Natural killer cell (primary cell): ENCODE data around the gene TMEM184C. TPM values are rescaled to one million over a fixed set of nuclear protein-coding genes. Genes with fewer than 3 reads are reported as not detected.

Experiments used
- ATAC-seq, 3 donors: fragments of 150-1000 bp in 2 of 3; fragments of 200-7000 bp in 1 of 3; cut with Tn5 transposase; 1 replicate in 1 of 3; 2 replicates in 2 of 3; pipeline ENCODE4 v1.10.0; 2021; ENCODE audit warnings: mild to moderate bottlenecking in 2 of 3, moderate library complexity in 2 of 3
- DNase-seq, 2 donors: peaks; one replicate each; pipeline versions ENCODE4 v3.0.0 to v3.0.0-alpha.2; 2013 to 2021; ENCODE audit warnings: mixed read lengths in 1 of 2
- H3K27ac ChIP-seq: one replicate; pipeline ENCODE4 v1.5.1; 2013; ENCODE audit warnings: mild to moderate bottlenecking, low read length
- H3K27me3 ChIP-seq: one replicate; pipeline ENCODE4 v1.6.1; 2013; ENCODE audit warnings: low read length; ENCODE audit not compliant: control insufficient read depth, insufficient read depth
- H3K36me3 ChIP-seq: one replicate; pipeline ENCODE4 v1.6.1; 2013; ENCODE audit warnings: low read length; ENCODE audit not compliant: control insufficient read depth, insufficient read depth
- H3K4me1 ChIP-seq: one replicate; pipeline ENCODE4 v1.6.1; 2013; ENCODE audit warnings: low read length; ENCODE audit not compliant: control insufficient read depth, insufficient read depth
- H3K4me3 ChIP-seq: one replicate; pipeline ENCODE4 v1.5.1; 2013; ENCODE audit warnings: low read length
- H3K9me3 ChIP-seq: one replicate; pipeline ENCODE4 v1.6.1; 2013; ENCODE audit warnings: low read length; ENCODE audit not compliant: control insufficient read depth, insufficient read depth
- H3K27ac Mint-ChIP-seq, 2 donors: one replicate each; pipeline ENCODE4 v1.8.0; 2022; ENCODE audit warnings: mild to moderate bottlenecking in 2 of 2, mixed read lengths in 2 of 2, moderate library complexity in 1 of 2
- H3K27me3 Mint-ChIP-seq, 2 donors: one replicate each; pipeline ENCODE4 v1.8.0; 2022; ENCODE audit warnings: low read depth in 2 of 2, mixed read lengths in 2 of 2
- H3K36me3 Mint-ChIP-seq: one replicate; pipeline ENCODE4 v1.8.0; 2022; ENCODE audit warnings: mixed read lengths
- H3K4me1 Mint-ChIP-seq, 2 donors: one replicate each; pipeline ENCODE4 v1.8.0; 2022; ENCODE audit warnings: mixed read lengths in 2 of 2
- H3K4me3 Mint-ChIP-seq: one replicate; pipeline ENCODE4 v1.8.0; 2022; ENCODE audit warnings: mild to moderate bottlenecking, moderate library complexity, mixed read lengths
- H3K9me3 Mint-ChIP-seq, 2 donors: one replicate each; pipeline ENCODE4 v1.8.0; 2022; ENCODE audit warnings: mixed read lengths in 2 of 2
- CTCF ChIP-seq: fragments of 200-600 bp; IDR thresholded peaks from one replicate; pipeline ENCODE4 v1.8.0; 2022; ENCODE audit warnings: antibody characterized with exemption
- WGBS: methylation state at CpG from one replicate; pipeline ENCODE4 v1.1.7; 2013; ENCODE audit warnings: missing lambda C conversion rate; ENCODE audit not compliant: insufficient coverage; 5-methylcytosine and 5-hydroxymethylcytosine counted together
- intact Hi-C: fragments of 100-400 bp; cut with micrococcal nuclease; formaldehyde crosslinking; loops from one replicate; pipeline ENCODE4 v1.14.2; 2022
- total RNA-seq, 4 donors: library from RNA; stranded (reverse); fragments of 120-200 nt in 1 of 4; gene quantifications; one replicate each; pipeline versions ENCODE4 v1.2.3 to v1.2.4, GENCODE V29; 2013 to 2022

Gene TMEM184C
- total RNA-seq, 3 donors from 2014 or later (not counting 1 experiment from before 2014, with no cell fraction given), result 14.4 to 15.5 (median 15.1) TPM

GRCh38 chr4:147599769-147600168 is 17.4 kb upstream of the TMEM184C start:
- Histone ChIP-seq H3K4me1 (no peaks in the 10 kb centered on the region), H3K27ac (no peak overlapping the region), H3K9me3 (no peaks in the 10 kb centered on the region), H3K4me3 (no peak overlapping the region), H3K36me3 (no peaks in the 10 kb centered on the region), H3K27me3 (no peaks in the 10 kb centered on the region)
- ATAC-seq (no peak), DNase-seq (no peak)
- H3K36me3 Mint-ChIP-seq, result no peaks in the 10 kb centered on the region
- H3K4me3 Mint-ChIP-seq, result no peak overlapping the region
- H3K9me3 Mint-ChIP-seq, result no peaks in the 10 kb centered on the region
- no peaks in the 10 kb centered on the region for H3K4me1 Mint-ChIP-seq
- no peak overlapping the region for H3K27ac Mint-ChIP-seq
- peaks cover 0 to 11% of the 10 kb centered on the region in 2 donors for H3K27me3 Mint-ChIP-seq
- intact Hi-C loops, result no loop called here
- TF ChIP-seq CTCF, result no peak
- WGBS, result 77% methylated on average over 3 of the region's 3 CpGs

GRCh38 chr4:147605499-147605898 is 11.7 kb upstream of the TMEM184C start:
- Mint-ChIP-seq H3K27me3 (peaks cover 6 to 14% of the 10 kb centered on the region in 2 donors), H3K4me3 (no peak overlapping the region), H3K4me1 (no peaks in the 10 kb centered on the region), H3K27ac (no peak overlapping the region), H3K9me3 (no peaks in the 10 kb centered on the region), H3K36me3 (no peaks in the 10 kb centered on the region)
- no peaks in the 10 kb centered on the region for H3K27me3 ChIP-seq
- no peaks in the 10 kb centered on the region for H3K9me3 ChIP-seq
- no peak for TF ChIP-seq CTCF
- intact Hi-C loops, result no loop called here
- H3K36me3 ChIP-seq, result no peaks in the 10 kb centered on the region
- no peaks in the 10 kb centered on the region for H3K4me1 ChIP-seq
- no peak for DNase-seq
- ATAC-seq, result no peak
- no peak overlapping the region for H3K27ac ChIP-seq
- H3K4me3 ChIP-seq, result no peak overlapping the region

GRCh38 chr4:147607471-147607870 is 9.7 kb upstream of the TMEM184C start:
- peaks cover 2% of the 10 kb centered on the region for H3K27me3 ChIP-seq
- Mint-ChIP-seq H3K9me3 (no peaks in the 10 kb centered on the region), H3K27me3 (peaks cover 20 to 22% of the 10 kb centered on the region in 2 donors), H3K4me3 (no peak overlapping the region), H3K27ac (no peak overlapping the region), H3K4me1 (no peaks in the 10 kb centered on the region), H3K36me3 (no peaks in the 10 kb centered on the region)
- 61% methylated on average over 1 of the region's 1 CpG for WGBS
- intact Hi-C loops, result no loop called here
- H3K36me3 ChIP-seq, result no peaks in the 10 kb centered on the region
- DNase-seq (no peak), ATAC-seq (no peak)
- no peak overlapping the region for H3K4me3 ChIP-seq
- TF ChIP-seq CTCF, result no peak
- H3K9me3 ChIP-seq, result no peaks in the 10 kb centered on the region
- no peak overlapping the region for H3K27ac ChIP-seq
- H3K4me1 ChIP-seq, result no peaks in the 10 kb centered on the region

- no peaks in the 10 kb centered on the region for H3K4me1 Mint-ChIP-seq
- Histone ChIP-seq H3K9me3 (no peaks in the 10 kb centered on the region), H3K4me1 (no peaks in the 10 kb centered on the region), H3K27ac (no peak overlapping the region), H3K36me3 (no peaks in the 10 kb centered on the region), H3K27me3 (peaks cover 2% of the 10 kb centered on the region), H3K4me3 (no peak overlapping the region)
- DNase-seq (no peak), ATAC-seq (no peak)
- no peaks in the 10 kb centered on the region for H3K9me3 Mint-ChIP-seq
- no peak for TF ChIP-seq CTCF
- 100% methylated on average over 1 of the region's 1 CpG for WGBS
- H3K36me3 Mint-ChIP-seq, result no peaks in the 10 kb centered on the region
- H3K27me3 Mint-ChIP-seq, result peaks cover 29 to 52% of the 10 kb centered on the region in 2 donors
- H3K27ac Mint-ChIP-seq, result no peak overlapping the region
- H3K4me3 Mint-ChIP-seq, result no peak overlapping the region
- intact Hi-C loops, result no loop called here
Observed at GRCh38 chr4:147610686-147611085, 6.5 kb upstream of the TMEM184C start.
